ENCODE results near the gene TTPAL.

Gene TTPAL

GRCh38 chr20:44439318-44439717 is 36.4 kb upstream of the TTPAL start:
- DNase-seq (ENCODE audit: low read depth in 2 of 2) = no peak

GRCh38 chr20:44442298-44443070 is 33.2 kb upstream of the TTPAL start:
- DNase-seq (ENCODE audit: low read depth in 2 of 2) = no peak

- DNase-seq (ENCODE audit: low read depth in 2 of 2) = no peak
These were observed 29.6 kb upstream of the TTPAL start for GRCh38 chr20:44445742-44446710.

GRCh38 chr20:44447827-44448419 is 27.8 kb upstream of the TTPAL start:
- DNase-seq (ENCODE audit: low read depth in 2 of 2) = no peak

GRCh38 chr20:44448753-44449546 is 26.7 kb upstream of the TTPAL start:
- DNase-seq (ENCODE audit: low read depth in 2 of 2) = no peak

GRCh38 chr20:44449864-44450263 is 25.8 kb upstream of the TTPAL start:
- no peak for DNase-seq (ENCODE audit: low read depth in 2 of 2)

- no peak for DNase-seq (ENCODE audit: low read depth in 2 of 2)
These were observed 25.3 kb upstream of the TTPAL start for GRCh38 chr20:44450281-44450889.

- DNase-seq (ENCODE audit: low read depth in 2 of 2) = no peak
These were observed 24.7 kb upstream of the TTPAL start for GRCh38 chr20:44450903-44451450.

GRCh38 chr20:44454306-44454963 is 21.2 kb upstream of the TTPAL start:
- no peak for DNase-seq (ENCODE audit: low read depth in 2 of 2)

- no peak for DNase-seq (ENCODE audit: low read depth in 2 of 2)
These were observed 20.5 kb upstream of the TTPAL start for GRCh38 chr20:44455126-44455525.

GRCh38 chr20:44456611-44457010 is 19.1 kb upstream of the TTPAL start:
- no peak for DNase-seq (ENCODE audit: low read depth in 2 of 2)

GRCh38 chr20:44457016-44457415 is 18.7 kb upstream of the TTPAL start:
- no peak for DNase-seq (ENCODE audit: low read depth in 2 of 2)

- DNase-seq (ENCODE audit: low read depth in 2 of 2) = no peak
These were observed 16.4 kb upstream of the TTPAL start for GRCh38 chr20:44459271-44459670.

- no peak for DNase-seq (ENCODE audit: low read depth in 2 of 2)
These were observed 14.9 kb upstream of the TTPAL start for GRCh38 chr20:44460795-44461141.

- no peak for DNase-seq (ENCODE audit: low read depth in 2 of 2)
These were observed 14.4 kb upstream of the TTPAL start for GRCh38 chr20:44461142-44461802.

- no peak for DNase-seq (ENCODE audit: low read depth in 2 of 2)
These were observed 13.9 kb upstream of the TTPAL start for GRCh38 chr20:44461803-44462174.

- no peak for DNase-seq (ENCODE audit: low read depth in 2 of 2)
These were observed 12.2 kb upstream of the TTPAL start for GRCh38 chr20:44463466-44463865.

- no peak for DNase-seq (ENCODE audit: low read depth in 2 of 2)
These were observed 11.2 kb upstream of the TTPAL start for GRCh38 chr20:44464514-44464913.

GRCh38 chr20:44465001-44465560 is 10.6 kb upstream of the TTPAL start:
- DNase-seq (ENCODE audit: low read depth in 2 of 2) = no peak
